ENCODE data around the gene MAPK8IP2. TPM values are rescaled to one million over a fixed set of nuclear protein-coding genes. Genes with fewer than 3 reads are reported as not detected.

MAPK8IP2 gene
- total RNA-seq, 1 donor from 2014 or later, result not detected

GRCh38 chr22:50569896-50570535 is 30.6 kb upstream of the MAPK8IP2 start:
- Mint-ChIP-seq H3K27ac (no peak overlapping the region), H3K9me3 (no peaks in the 10 kb centered on the region), H3K36me3 (peaks cover 16% of the 10 kb centered on the region), H3K4me3 (no peak overlapping the region), H3K4me1 (no peaks in the 10 kb centered on the region), H3K27me3 (ENCODE audit: insufficient read depth, low read depth) (no peaks in the 10 kb centered on the region)
- no peak overlapping the region for H3K4me3 ChIP-seq
- H3K9ac ChIP-seq, result no peak overlapping the region
- H3K9me3 ChIP-seq (ENCODE audit: low read depth), result no peaks in the 10 kb centered on the region
- H3K27ac ChIP-seq, result no peak overlapping the region
- H3K4me1 ChIP-seq, result no peaks in the 10 kb centered on the region
- DNase-seq (ENCODE audit: low spot score), result no peak
- no peak overlapping the region for H2AFZ ChIP-seq (replicated peaks)
- TF ChIP-seq EZH2 (IDR thresholded peaks at IDR 0.05), result no peak
- no peak for TF ChIP-seq CTCF (IDR thresholded peaks at IDR 0.05)
- no peak for TF ChIP-seq EZH2phosphoT487 (IDR thresholded peaks at IDR 0.05)
- no peaks in the 10 kb centered on the region for H3F3A ChIP-seq (ENCODE audit: low read depth)
- no peaks in the 10 kb centered on the region for H3K36me3 ChIP-seq
- H4K20me1 ChIP-seq (ENCODE audit: low read depth), result no peaks in the 10 kb centered on the region
- peaks cover under 1% of the 10 kb centered on the region for H3K27me3 ChIP-seq
- no peak overlapping the region for H3K4me2 ChIP-seq
- H3K79me2 ChIP-seq (ENCODE audit: low read depth), result no peaks in the 10 kb centered on the region

- Histone ChIP-seq H3K4me3 (no peak overlapping the region), H3K27ac (no peak overlapping the region), H3K9ac (no peak overlapping the region), H4K20me1 (ENCODE audit: low read depth) (no peaks in the 10 kb centered on the region), H3K27me3 (no peaks in the 10 kb centered on the region), H3K36me3 (no peaks in the 10 kb centered on the region), H3K4me1 (no peaks in the 10 kb centered on the region), H3K9me3 (ENCODE audit: low read depth) (no peaks in the 10 kb centered on the region), H3K4me2 (no peak overlapping the region), H2AFZ (replicated peaks) (no peak overlapping the region), H3K79me2 (ENCODE audit: low read depth) (no peaks in the 10 kb centered on the region), H3F3A (ENCODE audit: low read depth) (no peaks in the 10 kb centered on the region)
- Mint-ChIP-seq H3K36me3 (peaks cover 16% of the 10 kb centered on the region), H3K4me3 (no peak overlapping the region), H3K27me3 (ENCODE audit: insufficient read depth, low read depth) (peaks cover under 1% of the 10 kb centered on the region), H3K4me1 (no peaks in the 10 kb centered on the region), H3K27ac (no peak overlapping the region), H3K9me3 (no peaks in the 10 kb centered on the region)
- TF ChIP-seq EZH2 (IDR thresholded peaks at IDR 0.05) (no peak), CTCF (IDR thresholded peaks at IDR 0.05) (no peak), EZH2phosphoT487 (IDR thresholded peaks at IDR 0.05) (no peak)
- DNase-seq (ENCODE audit: low spot score), result no peak
Observed at GRCh38 chr22:50570861-50571260, 29.7 kb upstream of the MAPK8IP2 start.

- Mint-ChIP-seq H3K36me3 (peaks cover 16% of the 10 kb centered on the region), H3K27ac (no peak overlapping the region), H3K4me3 (no peak overlapping the region), H3K27me3 (ENCODE audit: insufficient read depth, low read depth) (peaks cover 6% of the 10 kb centered on the region), H3K4me1 (no peaks in the 10 kb centered on the region), H3K9me3 (no peaks in the 10 kb centered on the region)
- no peak overlapping the region for H3K9ac ChIP-seq
- no peaks in the 10 kb centered on the region for H3K36me3 ChIP-seq
- no peaks in the 10 kb centered on the region for H3K9me3 ChIP-seq (ENCODE audit: low read depth)
- TF ChIP-seq CTCF (IDR thresholded peaks at IDR 0.05), result no peak
- TF ChIP-seq EZH2 (IDR thresholded peaks at IDR 0.05), result no peak
- TF ChIP-seq EZH2phosphoT487 (IDR thresholded peaks at IDR 0.05), result no peak
- H3K27ac ChIP-seq, result no peak overlapping the region
- H3K79me2 ChIP-seq (ENCODE audit: low read depth), result no peaks in the 10 kb centered on the region
- H3F3A ChIP-seq (ENCODE audit: low read depth), result no peaks in the 10 kb centered on the region
- H3K27me3 ChIP-seq, result no peaks in the 10 kb centered on the region
- H4K20me1 ChIP-seq (ENCODE audit: low read depth), result no peaks in the 10 kb centered on the region
- H3K4me3 ChIP-seq, result no peak overlapping the region
- no peaks in the 10 kb centered on the region for H3K4me1 ChIP-seq
- no peak for DNase-seq (ENCODE audit: low spot score)
- no peak overlapping the region for H2AFZ ChIP-seq (replicated peaks)
- no peak overlapping the region for H3K4me2 ChIP-seq
Observed at GRCh38 chr22:50571264-50572175, 29.1 kb upstream of the MAPK8IP2 start.
